SU-DHL-6 (cell line): ENCODE results near the gene SPECC1.

Source experiments
- EZH2phosphoT487 ChIP-seq: fragments of 200-600 bp; sonication (generic), shearing (Covaris generic); conservative IDR thresholded peaks from 2 replicates; pipeline ENCODE4 v1.6.1; 2018; ENCODE audit warnings: mild to moderate bottlenecking, antibody characterized with exemption, low read length, moderate library complexity, mixed read lengths
- TF ChIP-seq, protein P1 (sequence below): fragments of 200-600 bp; sonication (generic); IDR thresholded peaks from one replicate; pipeline ENCODE4 v1.5.1; 2017; ENCODE audit warnings: antibody characterized with exemption, mild to moderate bottlenecking, low read length, moderate library complexity; ENCODE audit not compliant: insufficient read depth, poor library complexity, severe bottlenecking

DNA sequence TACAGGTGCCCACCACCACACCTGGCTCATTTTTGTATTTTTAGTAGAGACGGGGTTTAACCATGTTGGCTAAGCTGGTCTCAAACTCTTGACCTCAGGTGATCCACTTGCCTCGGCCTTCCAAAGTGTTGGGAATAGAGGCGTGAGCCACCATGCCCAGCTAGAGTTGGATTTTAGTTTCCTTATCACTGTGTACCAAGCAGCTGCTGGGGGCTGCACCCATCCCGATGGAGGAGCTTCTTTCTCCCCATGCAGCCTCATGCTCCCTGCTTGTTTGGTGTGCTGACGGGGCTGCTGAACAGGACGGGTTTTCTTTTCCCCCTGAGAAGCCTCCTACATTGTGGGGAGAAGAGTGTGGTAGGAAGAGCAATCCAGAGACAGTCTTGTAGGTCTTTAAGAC is 285.0 kb downstream of the SPECC1 start:
- TF ChIP-seq, protein P1, sequence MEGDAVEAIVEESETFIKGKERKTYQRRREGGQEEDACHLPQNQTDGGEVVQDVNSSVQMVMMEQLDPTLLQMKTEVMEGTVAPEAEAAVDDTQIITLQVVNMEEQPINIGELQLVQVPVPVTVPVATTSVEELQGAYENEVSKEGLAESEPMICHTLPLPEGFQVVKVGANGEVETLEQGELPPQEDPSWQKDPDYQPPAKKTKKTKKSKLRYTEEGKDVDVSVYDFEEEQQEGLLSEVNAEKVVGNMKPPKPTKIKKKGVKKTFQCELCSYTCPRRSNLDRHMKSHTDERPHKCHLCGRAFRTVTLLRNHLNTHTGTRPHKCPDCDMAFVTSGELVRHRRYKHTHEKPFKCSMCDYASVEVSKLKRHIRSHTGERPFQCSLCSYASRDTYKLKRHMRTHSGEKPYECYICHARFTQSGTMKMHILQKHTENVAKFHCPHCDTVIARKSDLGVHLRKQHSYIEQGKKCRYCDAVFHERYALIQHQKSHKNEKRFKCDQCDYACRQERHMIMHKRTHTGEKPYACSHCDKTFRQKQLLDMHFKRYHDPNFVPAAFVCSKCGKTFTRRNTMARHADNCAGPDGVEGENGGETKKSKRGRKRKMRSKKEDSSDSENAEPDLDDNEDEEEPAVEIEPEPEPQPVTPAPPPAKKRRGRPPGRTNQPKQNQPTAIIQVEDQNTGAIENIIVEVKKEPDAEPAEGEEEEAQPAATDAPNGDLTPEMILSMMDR, result no peak
- no peak for TF ChIP-seq EZH2phosphoT487
